Glutamatergic neuron (in vitro differentiated cells): ENCODE measurements around the gene XRN2. TPM values are rescaled to one million over a fixed set of nuclear protein-coding genes. Genes with fewer than 3 reads are reported as not detected.

Experiments
- DNase-seq: peaks from one replicate; pipeline ENCODE4 v3.0.0; 2022
- H3K27ac Mint-ChIP-seq: one replicate; pipeline ENCODE4 v1.8.0; 2020; ENCODE audit warnings: mild to moderate bottlenecking, mixed read lengths, inconsistent platforms; ENCODE audit not compliant: unreplicated experiment
- H3K27me3 Mint-ChIP-seq: one replicate; pipeline ENCODE4 v1.8.0; 2020; ENCODE audit warnings: mild to moderate bottlenecking, moderate library complexity, mixed read lengths, inconsistent platforms; ENCODE audit not compliant: unreplicated experiment
- H3K36me3 Mint-ChIP-seq: one replicate; pipeline ENCODE4 v1.8.0; 2020; ENCODE audit warnings: mild to moderate bottlenecking, mixed read lengths, inconsistent platforms; ENCODE audit not compliant: unreplicated experiment
- H3K4me1 Mint-ChIP-seq: one replicate; pipeline ENCODE4 v1.8.0; 2020; ENCODE audit warnings: mild to moderate bottlenecking, low read depth, mixed read lengths, inconsistent platforms; ENCODE audit not compliant: unreplicated experiment
- H3K4me3 Mint-ChIP-seq: one replicate; pipeline ENCODE4 v1.8.0; 2020; ENCODE audit warnings: mild to moderate bottlenecking, mixed read lengths, inconsistent platforms; ENCODE audit not compliant: unreplicated experiment
- H3K9me3 Mint-ChIP-seq: one replicate; pipeline ENCODE4 v1.8.0; 2020; ENCODE audit warnings: mild to moderate bottlenecking, moderate library complexity, mixed read lengths, inconsistent platforms; ENCODE audit not compliant: unreplicated experiment
- total RNA-seq: library from RNA; stranded (reverse); fragmentation: NEBNext Ultra II Directional; extraction: Animal tissue kit (Norgen Biotek cat#: 25700); gene quantifications from one replicate; pipeline ENCODE4 v1.2.1, GENCODE V29; 2021; ENCODE audit not compliant: unreplicated experiment
- TF ChIP-seq, protein P1 (sequence below): fragments of 200-600 bp; sonication (generic); IDR thresholded peaks from one replicate; pipeline ENCODE4 v1.5.0; 2021; ENCODE audit not compliant: partially characterized antibody, unreplicated experiment

XRN2 gene
- total RNA-seq, 1 donor from 2014 or later, result 86.2 TPM

DNA sequence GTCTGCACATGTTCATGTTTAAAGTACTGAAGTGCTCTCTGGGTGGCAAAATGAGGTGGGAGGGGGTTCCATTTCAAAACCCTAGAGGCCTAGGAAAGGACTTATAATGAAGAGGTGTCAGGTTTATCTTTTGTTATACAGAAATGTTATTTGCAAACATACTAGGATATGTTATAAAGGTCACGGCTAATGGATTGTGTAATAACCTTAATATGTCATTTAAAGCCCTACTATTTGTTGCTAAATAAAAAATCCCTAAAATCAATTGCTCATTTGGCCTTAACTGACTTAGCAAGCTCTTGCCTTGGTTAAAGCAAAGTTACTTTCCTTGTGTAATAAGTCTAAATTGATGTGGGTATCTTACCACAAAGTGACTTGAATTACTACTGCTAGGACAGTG is 85.4 kb downstream of the XRN2 start:
- Mint-ChIP-seq H3K27me3 (peaks cover 13% of the 10 kb centered on the region), H3K9me3 (peaks cover 7% of the 10 kb centered on the region), H3K27ac (no peak overlapping the region), H3K4me3 (no peak overlapping the region), H3K36me3 (no peaks in the 10 kb centered on the region), H3K4me1 (peaks cover 9% of the 10 kb centered on the region)
- no peak for DNase-seq
- TF ChIP-seq, protein P1, sequence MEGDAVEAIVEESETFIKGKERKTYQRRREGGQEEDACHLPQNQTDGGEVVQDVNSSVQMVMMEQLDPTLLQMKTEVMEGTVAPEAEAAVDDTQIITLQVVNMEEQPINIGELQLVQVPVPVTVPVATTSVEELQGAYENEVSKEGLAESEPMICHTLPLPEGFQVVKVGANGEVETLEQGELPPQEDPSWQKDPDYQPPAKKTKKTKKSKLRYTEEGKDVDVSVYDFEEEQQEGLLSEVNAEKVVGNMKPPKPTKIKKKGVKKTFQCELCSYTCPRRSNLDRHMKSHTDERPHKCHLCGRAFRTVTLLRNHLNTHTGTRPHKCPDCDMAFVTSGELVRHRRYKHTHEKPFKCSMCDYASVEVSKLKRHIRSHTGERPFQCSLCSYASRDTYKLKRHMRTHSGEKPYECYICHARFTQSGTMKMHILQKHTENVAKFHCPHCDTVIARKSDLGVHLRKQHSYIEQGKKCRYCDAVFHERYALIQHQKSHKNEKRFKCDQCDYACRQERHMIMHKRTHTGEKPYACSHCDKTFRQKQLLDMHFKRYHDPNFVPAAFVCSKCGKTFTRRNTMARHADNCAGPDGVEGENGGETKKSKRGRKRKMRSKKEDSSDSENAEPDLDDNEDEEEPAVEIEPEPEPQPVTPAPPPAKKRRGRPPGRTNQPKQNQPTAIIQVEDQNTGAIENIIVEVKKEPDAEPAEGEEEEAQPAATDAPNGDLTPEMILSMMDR, result no peak

DNA sequence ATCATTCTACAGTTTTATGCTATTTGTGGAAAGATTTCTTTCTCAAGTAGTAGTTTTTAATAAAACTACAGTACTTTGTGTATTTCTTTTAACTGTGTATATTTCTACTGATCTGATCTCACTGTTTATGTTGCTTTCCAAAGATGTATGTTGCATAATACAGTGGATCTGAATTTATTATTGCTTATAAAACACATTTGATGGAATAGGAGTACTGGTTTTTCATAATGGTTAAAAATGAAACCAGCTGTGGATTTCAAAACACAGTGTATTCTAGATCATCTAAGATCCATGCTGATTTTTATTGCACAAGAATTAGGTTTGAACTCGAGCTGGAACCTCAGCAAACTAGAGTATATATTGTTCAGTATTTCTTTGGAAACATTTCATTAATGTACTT is 86.2 kb downstream of the XRN2 start:
- H3K9me3 Mint-ChIP-seq, result peaks cover 7% of the 10 kb centered on the region
- H3K36me3 Mint-ChIP-seq, result no peaks in the 10 kb centered on the region
- TF ChIP-seq, protein P1, result no peak
- no peak overlapping the region for H3K27ac Mint-ChIP-seq
- DNase-seq, result no peak
- no peak overlapping the region for H3K4me3 Mint-ChIP-seq
- peaks cover 8% of the 10 kb centered on the region for H3K4me1 Mint-ChIP-seq
- H3K27me3 Mint-ChIP-seq, result peaks cover 15% of the 10 kb centered on the region

DNA sequence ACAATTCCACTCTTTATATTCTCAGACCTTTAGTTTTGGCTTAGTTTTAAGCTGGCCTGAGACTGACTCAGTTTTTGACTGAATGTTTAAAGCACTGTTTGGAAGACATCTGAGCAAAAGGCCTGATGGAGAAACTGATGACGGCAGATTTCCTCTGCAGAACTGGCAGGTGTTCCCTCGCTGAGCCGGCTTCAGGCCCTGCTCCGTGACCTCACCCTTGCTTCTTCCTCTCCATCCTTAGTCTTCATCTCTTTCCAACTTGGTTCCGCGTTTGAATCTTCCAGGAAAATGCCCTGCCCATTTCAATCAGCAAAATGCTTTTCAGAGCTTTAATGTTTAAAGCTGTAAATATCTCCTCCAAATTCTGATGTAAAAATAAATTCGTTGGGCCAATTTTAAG is 87.6 kb downstream of the XRN2 start:
- peak overlapping the region; percentile 83 for H3K4me3 Mint-ChIP-seq
- peaks cover 8% of the 10 kb centered on the region for H3K4me1 Mint-ChIP-seq

DNA sequence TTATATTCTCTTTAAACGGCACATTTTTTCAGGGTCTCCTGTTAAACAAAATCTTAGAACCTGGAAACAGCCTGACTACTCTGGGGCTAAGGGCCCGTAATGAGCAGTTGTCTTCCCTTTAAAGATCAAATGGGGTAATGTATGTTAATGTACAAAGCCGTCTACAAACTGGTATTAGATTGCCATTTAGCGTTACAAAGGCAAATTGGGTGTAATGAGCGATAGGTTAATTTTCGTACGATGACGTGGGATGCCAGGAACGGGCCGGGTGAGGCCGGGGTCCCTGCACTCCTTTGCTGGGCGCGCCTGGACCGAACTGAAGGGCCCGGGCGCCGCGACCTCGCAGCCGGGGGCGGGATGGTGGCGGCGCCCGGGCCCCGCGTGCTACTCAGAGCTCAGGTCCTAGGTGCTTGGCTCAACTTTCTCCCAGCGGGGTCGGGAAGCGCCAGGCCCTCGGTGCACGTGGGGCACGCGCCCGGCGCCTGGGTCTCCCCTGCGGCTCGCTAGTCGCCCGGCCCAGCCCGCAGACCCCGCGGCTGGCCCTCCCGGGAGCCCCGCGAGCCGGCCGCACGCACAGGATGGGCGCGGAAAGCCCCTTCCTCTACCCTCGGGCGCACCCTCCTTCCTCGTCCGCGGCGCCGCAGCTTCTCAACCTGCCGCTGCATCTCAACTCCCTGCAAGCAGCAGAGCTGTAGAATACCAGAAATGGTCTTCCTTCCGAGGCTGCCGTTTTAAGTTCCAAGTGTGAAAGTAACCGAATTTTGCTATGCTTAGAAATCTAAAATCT is 88.2 kb downstream of the XRN2 start:
- no peaks in the 10 kb centered on the region for H3K36me3 Mint-ChIP-seq
- no peak overlapping the region for H3K27ac Mint-ChIP-seq
- H3K4me3 Mint-ChIP-seq, result peak overlapping the region; percentile 83
- TF ChIP-seq, protein P1, result no peak
- peak; percentile 43 for DNase-seq
- H3K9me3 Mint-ChIP-seq, result peaks cover 10% of the 10 kb centered on the region
- peaks cover 23% of the 10 kb centered on the region for H3K27me3 Mint-ChIP-seq
- H3K4me1 Mint-ChIP-seq, result peaks cover 8% of the 10 kb centered on the region

More for the DNA sequence above, 87.6 kb downstream of the XRN2 start:
- H3K27ac Mint-ChIP-seq, result no peak overlapping the region
- H3K36me3 Mint-ChIP-seq, result no peaks in the 10 kb centered on the region
- H3K9me3 Mint-ChIP-seq, result peaks cover 10% of the 10 kb centered on the region
- peaks cover 23% of the 10 kb centered on the region for H3K27me3 Mint-ChIP-seq
- DNase-seq, result no peak
- TF ChIP-seq, protein P1, result no peak

DNA sequence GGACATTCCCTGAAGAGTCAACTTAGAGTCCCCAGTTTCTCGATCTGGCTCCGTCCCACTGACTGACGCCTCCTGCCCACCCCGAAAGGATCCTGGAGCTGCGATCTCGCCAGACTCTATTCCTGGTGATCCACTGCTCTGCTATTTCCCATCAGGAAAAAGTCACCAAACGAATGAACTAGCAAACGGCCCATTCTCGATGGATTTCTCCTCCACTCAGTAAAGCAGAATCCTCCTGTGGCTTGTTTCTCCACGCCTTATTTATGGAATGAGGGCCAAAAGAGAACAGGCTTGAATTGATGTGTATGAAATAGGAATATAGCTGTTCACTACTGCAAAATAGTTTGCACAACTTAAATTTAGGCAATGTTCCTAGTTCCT is 88.8 kb downstream of the XRN2 start:
- H3K9me3 Mint-ChIP-seq, result peaks cover 10% of the 10 kb centered on the region

More for the DNA sequence above, 88.8 kb downstream of the XRN2 start:
- no peak for DNase-seq
- H3K4me3 Mint-ChIP-seq, result peak overlapping the region; percentile 74
- H3K27me3 Mint-ChIP-seq, result peaks cover 23% of the 10 kb centered on the region
- no peaks in the 10 kb centered on the region for H3K36me3 Mint-ChIP-seq
- peaks cover 8% of the 10 kb centered on the region for H3K4me1 Mint-ChIP-seq
- no peak overlapping the region for H3K27ac Mint-ChIP-seq
- TF ChIP-seq, protein P1, result no peak
